Natural killer cell treated with Interleukin-12 subunit alpha and Interleukin-12 subunit beta and Interleukin-15 and Interleukin-18, amount 100 ng/mL, for 72 hours (primary cell): ENCODE measurements around the gene TIMP2. TPM values are rescaled to one million over a fixed set of nuclear protein-coding genes. Genes with fewer than 3 reads are reported as not detected.

Source experiments
- ATAC-seq, 2 donors: fragments of 150-1000 bp; cut with Tn5 transposase in 1 of 2; sonication (Bioruptor Pico), chemical (Tn5 transposase) in 1 of 2; 2 replicates each; pipeline ENCODE4 v1.10.0; 2021
- DNase-seq: peaks from one replicate; pipeline ENCODE4 v3.0.0; 2022; ENCODE audit warnings: low spot score
- H3K27ac Mint-ChIP-seq, 2 donors: 1 replicate in 1 of 2; 2 replicates in 1 of 2; pipeline ENCODE4 v1.8.0; 2022; ENCODE audit warnings: mixed read lengths in 2 of 2, mild to moderate bottlenecking in 1 of 2, moderate library complexity in 1 of 2
- H3K27me3 Mint-ChIP-seq, 2 donors: 1 replicate in 1 of 2; 2 replicates in 1 of 2; pipeline ENCODE4 v1.8.0; 2022; ENCODE audit warnings: mixed read lengths in 2 of 2
- H3K36me3 Mint-ChIP-seq: one replicate; pipeline ENCODE4 v1.8.0; 2022; ENCODE audit warnings: mixed read lengths
- H3K4me1 Mint-ChIP-seq, 2 donors: 1 replicate in 1 of 2; 2 replicates in 1 of 2; pipeline ENCODE4 v1.8.0; 2022; ENCODE audit warnings: low read depth in 2 of 2, mixed read lengths in 2 of 2, mild to moderate bottlenecking in 1 of 2
- H3K4me3 Mint-ChIP-seq: one replicate; pipeline ENCODE4 v1.8.0; 2022; ENCODE audit warnings: mixed read lengths
- H3K9me3 Mint-ChIP-seq: 2 replicates; pipeline ENCODE4 v1.8.0; 2022; ENCODE audit warnings: mixed read lengths
- total RNA-seq, 2 donors: library from RNA; stranded (reverse); gene quantifications; one replicate each; pipeline ENCODE4 v1.2.3, GENCODE V29; 2022

The TIMP2 gene
- total RNA-seq, 2 donors from 2014 or later: 0.43 TPM; not detected in 1

- DNase-seq (no peak), ATAC-seq (no peak)
- no peaks in the 10 kb centered on the region for H3K27me3 Mint-ChIP-seq
- peak overlapping the region; percentile 58 for H3K4me3 Mint-ChIP-seq
- no peaks in the 10 kb centered on the region for H3K9me3 Mint-ChIP-seq
- peaks cover 12 to 22% of the 10 kb centered on the region in 2 donors for H3K4me1 Mint-ChIP-seq
- H3K27ac Mint-ChIP-seq: peak overlapping the region; percentile 73 to 76
- peaks cover 31% of the 10 kb centered on the region for H3K36me3 Mint-ChIP-seq
Observed at GRCh38 chr17:78806451-78806850, 118.7 kb downstream of the TIMP2 start.

GRCh38 chr17:78805301-78805700, 119.9 kb downstream of the TIMP2 start:
- ATAC-seq (peak; percentile 75 to 96), DNase-seq (no peak)
- peaks cover 27% of the 10 kb centered on the region for H3K36me3 Mint-ChIP-seq
- H3K27me3 Mint-ChIP-seq: no peaks in the 10 kb centered on the region
- peaks cover 16 to 26% of the 10 kb centered on the region in 2 donors for H3K4me1 Mint-ChIP-seq
- H3K9me3 Mint-ChIP-seq: no peaks in the 10 kb centered on the region
- peak overlapping the region; percentile 58 for H3K4me3 Mint-ChIP-seq
- H3K27ac Mint-ChIP-seq: peak overlapping the region; percentile 73 to 76

- peak overlapping the region; percentile 58 for H3K4me3 Mint-ChIP-seq
- H3K9me3 Mint-ChIP-seq: no peaks in the 10 kb centered on the region
- no peaks in the 10 kb centered on the region for H3K27me3 Mint-ChIP-seq
- peaks cover 18 to 27% of the 10 kb centered on the region in 2 donors for H3K4me1 Mint-ChIP-seq
- H3K36me3 Mint-ChIP-seq: peaks cover 27% of the 10 kb centered on the region
- ATAC-seq (peak in 1 of 2 donors; percentile 60), DNase-seq (no peak)
- peak overlapping the region in 1 of 2 donors; percentile 76 for H3K27ac Mint-ChIP-seq
Observed at GRCh38 chr17:78804777-78805176, 120.4 kb downstream of the TIMP2 start.

- no peak for DNase-seq
Observed at GRCh38 chr17:78803186-78803845, 121.9 kb downstream of the TIMP2 start.

More at GRCh38 chr17:78803186-78803845, 121.9 kb downstream of the TIMP2 start:
- no peak overlapping the region for H3K27ac Mint-ChIP-seq
- H3K9me3 Mint-ChIP-seq: no peaks in the 10 kb centered on the region
- peaks cover 29 to 41% of the 10 kb centered on the region in 2 donors for H3K4me1 Mint-ChIP-seq
- H3K36me3 Mint-ChIP-seq: peaks cover 23% of the 10 kb centered on the region
- no peak for ATAC-seq
- no peaks in the 10 kb centered on the region for H3K27me3 Mint-ChIP-seq
- H3K4me3 Mint-ChIP-seq: no peak overlapping the region

Other genes starting within 250 kb of the TIMP2 start
- 100 to 1,000 TPM; 111 to 149 TPM for gene CYTH1, start 143.1 kb downstream of the TIMP2 start, total RNA-seq
- gene USP36, start 84.6 kb downstream of the TIMP2 start, total RNA-seq: 100 to 1,000 TPM in 1 of 2 donors, 10 to 100 TPM in 1; 75.2 to 154 TPM
- not detected for gene CEP295NL, start 22.2 kb downstream of the TIMP2 start, total RNA-seq
- 1 to 10 TPM; 3.4 to 6.7 TPM for gene LGALS3BP, start 54.5 kb upstream of the TIMP2 start, total RNA-seq
- 10 to 100 TPM; 65.7 to 72.3 TPM for gene CANT1, start 84.4 kb upstream of the TIMP2 start, total RNA-seq
- gene C1QTNF1, start 98.8 kb upstream of the TIMP2 start, total RNA-seq: not detected
- gene ENGASE, start 149.4 kb upstream of the TIMP2 start, total RNA-seq: 10 to 100 TPM; 37.2 to 54.2 TPM